T-helper 2 cell (primary cell): ENCODE results near the gene RNASE7.
A peak's percentile ranks its signal among the peaks of the same experiment; 100 is the strongest.
"Not testable (repeated sequence)": the region's sequence is repeated elsewhere in the genome, so short reads cannot be mapped to it uniquely, and the experiment has no call there.

Source experiments
- DNase-seq, 5 experiments: peaks; one replicate each; pipeline versions ENCODE4 v3.0.0 to v3.0.0-alpha.2; 2012 to 2022

The RNASE7 gene

GRCh38 chr14:21023817-21024584 is 18.2 kb upstream of the RNASE7 start:
- peak in 1 of 5 experiments; percentile 18 for DNase-seq

- peak; percentile 47 to 73 (median 66) for DNase-seq
Measured at GRCh38 chr14:21024585-21025370, 17.4 kb upstream of the RNASE7 start, which contains the start of gene NDRG2. TSS of gene NDRG2 (minus strand) at chr14:21025061. CDS start at chr14:21023315, 1,746 bp downstream.

- no peak for DNase-seq
Measured at GRCh38 chr14:21025371-21026273, 16.5 kb upstream of the RNASE7 start.

- no peak for DNase-seq
Measured at GRCh38 chr14:21026274-21026987, 15.7 kb upstream of the RNASE7 start.

- no peak for DNase-seq
Measured at GRCh38 chr14:21026988-21027315, 15.2 kb upstream of the RNASE7 start.

GRCh38 chr14:21029917-21030316 is 12.2 kb upstream of the RNASE7 start, which contains the start of gene TPPP2:
TSS of gene TPPP2 (plus strand) at chr14:21030217. CDS start at chr14:21030582, 365 bp downstream.
- no peak for DNase-seq

- DNase-seq = no peak
Measured at GRCh38 chr14:21030531-21030930, 11.6 kb upstream of the RNASE7 start.

GRCh38 chr14:21032326-21033132 is 9.6 kb upstream of the RNASE7 start:
- DNase-seq = no peak

GRCh38 chr14:21033133-21033698 is 8.9 kb upstream of the RNASE7 start:
- DNase-seq = no peak

- DNase-seq = no peak
Measured at GRCh38 chr14:21034707-21035106, 7.5 kb upstream of the RNASE7 start, which contains the start of gene RNASE13. TSS of gene RNASE13 (minus strand) at chr14:21034807. CDS start at chr14:21034288, 519 bp downstream.

GRCh38 chr14:21036751-21037150 is 5.4 kb upstream of the RNASE7 start:
- DNase-seq = no peak

GRCh38 chr14:21037156-21037555 is 5.0 kb upstream of the RNASE7 start:
- no peak for DNase-seq

- DNase-seq = no peak
Measured at GRCh38 chr14:21038441-21039422, 3.4 kb upstream of the RNASE7 start.

GRCh38 chr14:21039585-21040369 is 2.4 kb upstream of the RNASE7 start:
- peak in 2 of 5 experiments; percentile 10 to 48 for DNase-seq

- no peak for DNase-seq
Measured at GRCh38 chr14:21040370-21040925, 1.7 kb upstream of the RNASE7 start.

GRCh38 chr14:21040941-21041340 is 1.2 kb upstream of the RNASE7 start:
- DNase-seq = not testable (repeated sequence)

GRCh38 chr14:21042918-21043317 is 756 bp downstream of the RNASE7 start:
- no peak for DNase-seq

GRCh38 chr14:21043387-21043973 is 1.3 kb downstream of the RNASE7 start:
- no peak for DNase-seq
